ENCODE measurements around the gene TARDBP.

GRCh38 chr1:11058026-11058425, 45.6 kb downstream of the TARDBP start:
- no peak for TF ChIP-seq CSRNP3 (CRISPR knock-in tag; IDR thresholded peaks at IDR 0.05)
- TF ChIP-seq BACH2 (CRISPR knock-in tag; IDR thresholded peaks at IDR 0.05; ENCODE audit: borderline replicate concordance), result no peak
- no peak for TF ChIP-seq PATZ1 (CRISPR knock-in tag; IDR thresholded peaks at IDR 0.05; ENCODE audit: borderline replicate concordance)
- TF ChIP-seq RARB (CRISPR knock-in tag; IDR thresholded peaks at IDR 0.05), result no peak
- TF ChIP-seq GLIS3 (CRISPR knock-in tag; IDR thresholded peaks at IDR 0.05), result no peak
- no peak for TF ChIP-seq CSDC2 (CRISPR knock-in tag; IDR thresholded peaks at IDR 0.05)
- no peak for TF ChIP-seq TSHZ2 (CRISPR knock-in tag; IDR thresholded peaks at IDR 0.05)
- TF ChIP-seq ARNTL (CRISPR knock-in tag; IDR thresholded peaks at IDR 0.05; ENCODE audit: borderline replicate concordance, low read depth), result no peak
